ENCODE data around the gene GDPD5.

GDPD5 gene

DNA sequence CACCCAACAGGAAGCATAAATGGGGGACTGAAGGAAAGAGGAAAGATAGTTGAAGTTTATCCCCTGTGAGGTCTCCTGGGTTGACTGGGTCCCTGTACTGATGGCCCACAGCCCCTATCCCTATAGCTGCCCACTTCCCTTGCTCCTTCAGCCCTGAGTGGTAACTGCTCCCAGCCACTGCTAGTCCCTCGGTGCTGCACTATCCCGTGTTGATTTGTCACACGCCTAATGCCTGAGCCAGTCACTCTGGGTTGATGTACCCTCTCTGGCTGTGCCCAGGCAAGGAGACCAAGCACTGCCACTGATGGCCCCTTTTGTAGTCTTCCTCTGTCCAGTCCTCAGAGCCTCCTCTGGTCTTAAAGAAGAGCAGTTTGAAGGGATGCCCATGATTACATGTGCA, 9.6 kb downstream of the GDPD5 start:
- Histone ChIP-seq H3K9me3 (ENCODE audit: control insufficient read depth in 5 of 5, low read length in 5 of 5) (no peaks in the 10 kb centered on the region), H3K4me1 (ENCODE audit: control insufficient read depth in 5 of 5, insufficient read depth in 5 of 5, low read length in 5 of 5) (peaks cover 7 to 49% (median 46%) of the 10 kb centered on the region in 5 donors), H3K4me3 (ENCODE audit: low read depth in 1 of 5, low read length in 5 of 5) (no peak overlapping the region), H3K27ac (ENCODE audit: low read depth, low read length) (no peak overlapping the region), H3K36me3 (ENCODE audit: control insufficient read depth in 5 of 5, insufficient read depth in 5 of 5, low read length in 5 of 5) (peaks cover 0 to 12% (median 5%) of the 10 kb centered on the region in 5 donors), H3K27me3 (ENCODE audit: control insufficient read depth in 5 of 5, insufficient read depth in 4 of 5, low read length in 5 of 5) (no peaks in the 10 kb centered on the region), H3K9ac (ENCODE audit: low read length in 5 of 5) (no peak overlapping the region)

DNA sequence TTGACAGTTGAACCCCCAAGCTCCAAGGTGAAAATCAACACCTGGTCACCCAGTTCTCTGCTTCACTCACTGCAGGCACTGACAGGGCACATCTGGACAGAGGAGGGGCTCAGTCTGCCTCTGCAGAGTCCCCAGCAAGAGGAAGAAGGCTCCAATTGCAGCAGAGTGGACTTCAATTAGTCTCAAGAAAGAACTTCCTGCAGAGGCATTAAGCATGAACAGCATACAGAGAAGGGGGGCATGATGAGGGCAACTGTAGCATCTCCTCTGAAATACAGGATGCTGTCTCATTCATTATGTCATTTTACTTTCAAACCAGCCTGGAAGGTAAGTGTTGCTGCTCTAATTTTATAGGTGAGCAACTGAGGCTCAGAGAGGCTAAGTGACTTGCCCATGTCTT, 11.1 kb downstream of the GDPD5 start:
- peaks cover 6 to 48% (median 44%) of the 10 kb centered on the region in 5 donors for H3K4me1 ChIP-seq (ENCODE audit: control insufficient read depth in 5 of 5, insufficient read depth in 5 of 5, low read length in 5 of 5)
- H3K9ac ChIP-seq (ENCODE audit: low read length in 5 of 5): no peak overlapping the region
- H3K27ac ChIP-seq (ENCODE audit: low read depth, low read length): no peak overlapping the region
- peaks cover 0 to 12% (median 5%) of the 10 kb centered on the region in 5 donors for H3K36me3 ChIP-seq (ENCODE audit: control insufficient read depth in 5 of 5, insufficient read depth in 5 of 5, low read length in 5 of 5)
- no peaks in the 10 kb centered on the region for H3K9me3 ChIP-seq (ENCODE audit: control insufficient read depth in 5 of 5, low read length in 5 of 5)
- no peak overlapping the region for H3K4me3 ChIP-seq (ENCODE audit: low read depth in 1 of 5, low read length in 5 of 5)
- H3K27me3 ChIP-seq (ENCODE audit: control insufficient read depth in 5 of 5, insufficient read depth in 4 of 5, low read length in 5 of 5): no peaks in the 10 kb centered on the region

DNA sequence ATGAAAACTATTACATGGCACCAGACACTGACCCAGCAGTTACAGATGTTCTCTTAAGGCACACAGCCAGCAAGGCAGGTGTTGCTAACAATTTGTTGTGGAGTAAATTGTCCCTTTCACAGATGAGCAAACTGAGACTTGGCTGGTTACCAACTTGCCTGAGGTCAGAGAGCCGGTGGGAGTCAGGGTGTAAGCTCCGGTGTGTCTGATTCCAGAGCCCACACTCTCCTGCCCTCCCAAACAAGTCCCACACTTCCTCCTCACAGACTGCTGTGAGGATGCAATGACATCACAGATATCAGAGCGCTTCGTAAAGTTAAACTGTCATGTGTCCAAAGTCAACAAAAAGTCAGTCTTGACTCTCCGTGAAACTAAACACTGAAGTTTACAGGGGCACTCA, 12.5 kb downstream of the GDPD5 start:
- Histone ChIP-seq H3K4me1 (ENCODE audit: control insufficient read depth in 5 of 5, insufficient read depth in 5 of 5, low read length in 5 of 5) (peaks cover 6 to 57% (median 53%) of the 10 kb centered on the region in 5 donors), H3K27me3 (ENCODE audit: control insufficient read depth in 5 of 5, insufficient read depth in 4 of 5, low read length in 5 of 5) (no peaks in the 10 kb centered on the region), H3K9me3 (ENCODE audit: control insufficient read depth in 5 of 5, low read length in 5 of 5) (no peaks in the 10 kb centered on the region), H3K4me3 (ENCODE audit: low read depth in 1 of 5, low read length in 5 of 5) (no peak overlapping the region), H3K36me3 (ENCODE audit: control insufficient read depth in 5 of 5, insufficient read depth in 5 of 5, low read length in 5 of 5) (peaks cover 0 to 12% (median 5%) of the 10 kb centered on the region in 5 donors), H3K9ac (ENCODE audit: low read length in 5 of 5) (no peak overlapping the region), H3K27ac (ENCODE audit: low read depth, low read length) (no peak overlapping the region)

DNA sequence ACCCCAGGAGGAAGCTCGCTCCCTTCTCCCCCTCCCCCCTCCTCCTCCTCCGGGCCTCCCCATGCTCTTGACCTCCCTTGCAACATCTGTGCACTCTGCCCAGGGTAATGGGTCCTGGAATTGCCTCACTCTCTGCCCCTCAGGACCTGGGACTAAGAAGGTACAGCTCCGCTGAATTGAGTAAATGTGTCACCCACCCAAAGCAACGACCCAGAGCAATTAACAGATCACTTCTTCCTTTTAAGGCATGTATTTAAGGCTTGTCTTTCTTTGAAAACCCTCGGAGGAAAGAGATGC, 15.1 kb downstream of the GDPD5 start:
- H3K4me1 ChIP-seq (ENCODE audit: control insufficient read depth in 5 of 5, insufficient read depth in 5 of 5, low read length in 5 of 5): peaks cover 9 to 77% (median 77%) of the 10 kb centered on the region in 5 donors
- H3K9me3 ChIP-seq (ENCODE audit: control insufficient read depth in 5 of 5, low read length in 5 of 5): no peaks in the 10 kb centered on the region
- no peak overlapping the region for H3K4me3 ChIP-seq (ENCODE audit: low read depth in 1 of 5, low read length in 5 of 5)

DNA sequence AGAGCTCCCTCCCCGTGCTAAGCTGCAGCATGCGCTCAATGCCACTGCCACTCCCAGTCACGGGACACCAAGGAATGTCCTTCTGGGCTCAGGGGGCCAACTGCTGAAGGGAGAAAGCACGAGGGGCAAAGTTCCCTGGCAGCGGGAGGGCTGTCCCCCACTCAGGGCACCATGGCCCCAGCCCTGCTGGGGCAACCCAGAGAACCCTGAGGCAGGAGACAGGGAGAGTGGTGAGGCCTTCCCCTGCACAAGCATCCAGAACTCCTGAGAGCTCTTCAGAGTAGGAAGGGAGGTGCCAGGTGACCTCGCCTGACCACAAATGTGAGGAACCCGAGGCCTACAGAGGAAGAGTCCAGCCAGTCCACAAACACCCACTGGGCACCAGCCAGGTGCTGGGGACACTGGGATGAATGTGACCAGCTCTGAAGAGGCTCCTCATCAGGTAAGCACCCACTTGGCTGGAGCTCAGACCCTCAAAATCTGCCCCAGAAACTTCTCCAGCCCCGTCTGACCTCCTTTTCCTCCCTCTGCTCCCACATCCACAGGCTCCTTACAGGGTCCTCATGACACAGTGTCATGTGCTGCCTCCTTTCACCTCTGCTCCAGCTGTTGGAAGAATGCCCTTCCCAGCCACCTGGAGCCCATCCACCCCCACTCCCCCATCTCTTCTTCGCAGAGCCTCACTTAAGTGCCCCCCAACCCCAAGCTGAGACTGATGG, 15.6 kb downstream of the GDPD5 start:
- peaks cover 0 to 6% (median 0%) of the 10 kb centered on the region in 5 donors for H3K36me3 ChIP-seq (ENCODE audit: control insufficient read depth in 5 of 5, insufficient read depth in 5 of 5, low read length in 5 of 5)
- H3K4me1 ChIP-seq (ENCODE audit: control insufficient read depth in 5 of 5, insufficient read depth in 5 of 5, low read length in 5 of 5): peaks cover 9 to 79% (median 78%) of the 10 kb centered on the region in 5 donors
- H3K9ac ChIP-seq (ENCODE audit: low read length in 5 of 5): peak overlapping the region in 2 of 5 donors; percentile 21 to 33
- H3K27ac ChIP-seq (ENCODE audit: low read depth, low read length): peak overlapping the region; percentile 16
- H3K9me3 ChIP-seq (ENCODE audit: control insufficient read depth in 5 of 5, low read length in 5 of 5): no peaks in the 10 kb centered on the region
- no peak overlapping the region for H3K4me3 ChIP-seq (ENCODE audit: low read depth in 1 of 5, low read length in 5 of 5)
- H3K27me3 ChIP-seq (ENCODE audit: control insufficient read depth in 5 of 5, insufficient read depth in 4 of 5, low read length in 5 of 5): no peaks in the 10 kb centered on the region

More for the DNA sequence above, 15.1 kb downstream of the GDPD5 start:
- Histone ChIP-seq H3K27me3 (ENCODE audit: control insufficient read depth in 5 of 5, insufficient read depth in 4 of 5, low read length in 5 of 5) (no peaks in the 10 kb centered on the region), H3K27ac (ENCODE audit: low read depth, low read length) (no peak overlapping the region), H3K36me3 (ENCODE audit: control insufficient read depth in 5 of 5, insufficient read depth in 5 of 5, low read length in 5 of 5) (peaks cover 0 to 9% (median 0%) of the 10 kb centered on the region in 5 donors), H3K9ac (ENCODE audit: low read length in 5 of 5) (no peak overlapping the region)

DNA sequence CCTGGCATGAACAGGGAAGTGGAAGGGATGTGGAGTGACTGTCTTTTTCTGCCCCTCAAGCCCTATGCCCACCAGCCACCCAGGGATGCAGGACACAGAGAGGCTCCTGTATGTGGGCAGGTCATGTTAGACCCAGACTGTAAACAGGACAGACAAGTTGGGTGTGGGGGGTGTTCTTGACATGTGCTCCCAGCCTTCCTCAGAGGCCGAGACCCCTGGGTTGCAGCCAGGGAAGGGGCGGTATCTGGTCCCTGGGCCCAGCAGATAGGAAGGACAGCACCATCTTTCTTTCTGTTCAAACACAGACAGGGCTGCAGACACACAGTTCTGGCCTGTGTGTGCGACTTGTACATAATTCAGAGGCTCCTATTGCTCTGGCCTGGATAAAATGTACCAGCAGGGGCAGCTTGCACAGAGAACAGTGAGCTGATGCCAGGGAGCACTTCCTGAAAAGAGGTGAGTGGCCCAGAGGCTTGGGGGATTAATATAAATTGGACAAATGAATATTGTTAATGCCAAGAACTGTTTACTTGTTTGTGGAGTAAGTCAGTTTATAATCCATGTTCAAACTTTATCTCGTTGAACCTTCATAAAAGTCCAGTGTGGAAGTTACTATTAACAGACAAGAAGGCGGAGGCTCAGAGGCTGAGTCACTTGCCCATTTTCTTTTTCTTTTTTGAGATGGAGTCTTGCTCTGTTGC, 16.6 kb downstream of the GDPD5 start:
- H3K27me3 ChIP-seq (ENCODE audit: control insufficient read depth in 5 of 5, insufficient read depth in 4 of 5, low read length in 5 of 5): no peaks in the 10 kb centered on the region
- H3K4me1 ChIP-seq (ENCODE audit: control insufficient read depth in 5 of 5, insufficient read depth in 5 of 5, low read length in 5 of 5): peaks cover 9 to 85% (median 81%) of the 10 kb centered on the region in 5 donors
- peak overlapping the region; percentile 30 for H3K27ac ChIP-seq (ENCODE audit: low read depth, low read length)
- no peaks in the 10 kb centered on the region for H3K36me3 ChIP-seq (ENCODE audit: control insufficient read depth in 5 of 5, insufficient read depth in 5 of 5, low read length in 5 of 5)
- peak overlapping the region in 2 of 5 donors; percentile 17 to 21 for H3K9ac ChIP-seq (ENCODE audit: low read length in 5 of 5)
- no peaks in the 10 kb centered on the region for H3K9me3 ChIP-seq (ENCODE audit: control insufficient read depth in 5 of 5, low read length in 5 of 5)
- H3K4me3 ChIP-seq (ENCODE audit: low read depth in 1 of 5, low read length in 5 of 5): no peak overlapping the region

DNA sequence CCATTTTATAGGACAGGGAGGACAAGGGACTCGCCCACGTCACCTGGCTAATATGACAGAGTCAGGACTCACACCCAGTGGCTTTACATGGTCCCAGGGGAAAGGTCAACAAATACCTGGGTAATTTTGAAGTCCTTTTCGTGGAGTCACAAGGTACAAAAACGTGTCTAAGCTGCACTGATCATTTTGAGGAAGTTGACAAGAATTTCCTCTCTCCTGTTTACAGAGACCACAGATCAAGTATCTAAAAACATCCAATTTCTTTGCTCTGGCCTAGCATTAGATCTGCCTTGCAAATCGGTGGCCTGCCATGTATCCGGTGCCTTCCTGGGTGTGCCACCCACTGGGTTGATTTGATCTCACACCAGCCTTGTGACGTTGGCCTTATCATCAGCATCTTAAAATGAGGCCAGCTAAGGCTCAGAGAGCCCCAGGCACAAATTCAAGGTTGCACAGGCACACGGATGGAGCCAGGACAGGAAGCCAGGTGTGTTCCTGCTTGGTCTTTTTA, 17.6 kb downstream of the GDPD5 start:
- H3K27ac ChIP-seq (ENCODE audit: low read depth, low read length): peak overlapping the region; percentile 59
- no peaks in the 10 kb centered on the region for H3K36me3 ChIP-seq (ENCODE audit: control insufficient read depth in 5 of 5, insufficient read depth in 5 of 5, low read length in 5 of 5)
- H3K27me3 ChIP-seq (ENCODE audit: control insufficient read depth in 5 of 5, insufficient read depth in 4 of 5, low read length in 5 of 5): no peaks in the 10 kb centered on the region
- no peak overlapping the region for H3K4me3 ChIP-seq (ENCODE audit: low read depth in 1 of 5, low read length in 5 of 5)
- H3K4me1 ChIP-seq (ENCODE audit: control insufficient read depth in 5 of 5, insufficient read depth in 5 of 5, low read length in 5 of 5): peaks cover 9 to 91% (median 79%) of the 10 kb centered on the region in 5 donors
- no peak overlapping the region for H3K9ac ChIP-seq (ENCODE audit: low read length in 5 of 5)
- no peaks in the 10 kb centered on the region for H3K9me3 ChIP-seq (ENCODE audit: control insufficient read depth in 5 of 5, low read length in 5 of 5)

DNA sequence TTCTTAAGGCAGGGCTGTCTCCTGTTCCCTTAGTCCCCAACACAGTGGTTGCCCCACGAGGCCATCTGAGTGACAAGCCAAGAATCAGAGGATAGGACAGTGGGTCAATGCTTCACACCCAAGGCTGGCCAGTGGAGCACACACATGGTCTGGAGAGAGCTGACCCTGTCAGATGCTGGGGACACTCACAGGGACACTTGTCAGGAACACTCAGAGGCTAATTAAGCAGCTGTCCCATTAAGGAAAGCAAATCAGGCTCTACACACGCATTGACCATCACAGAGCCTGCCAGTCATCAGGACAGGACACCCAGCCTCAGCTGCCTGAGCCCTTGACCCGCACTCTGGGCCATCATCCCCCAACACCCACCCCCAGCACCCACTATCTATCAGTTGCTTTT, 18.2 kb downstream of the GDPD5 start:
- Histone ChIP-seq H3K9ac (ENCODE audit: low read length in 5 of 5) (peak overlapping the region in 1 of 5 donors; percentile 19), H3K27me3 (ENCODE audit: control insufficient read depth in 5 of 5, insufficient read depth in 4 of 5, low read length in 5 of 5) (no peaks in the 10 kb centered on the region), H3K36me3 (ENCODE audit: control insufficient read depth in 5 of 5, insufficient read depth in 5 of 5, low read length in 5 of 5) (no peaks in the 10 kb centered on the region), H3K27ac (ENCODE audit: low read depth, low read length) (peak overlapping the region; percentile 59), H3K9me3 (ENCODE audit: control insufficient read depth in 5 of 5, low read length in 5 of 5) (no peaks in the 10 kb centered on the region), H3K4me3 (ENCODE audit: low read depth in 1 of 5, low read length in 5 of 5) (no peak overlapping the region), H3K4me1 (ENCODE audit: control insufficient read depth in 5 of 5, insufficient read depth in 5 of 5, low read length in 5 of 5) (peaks cover 9 to 91% (median 79%) of the 10 kb centered on the region in 5 donors)

DNA sequence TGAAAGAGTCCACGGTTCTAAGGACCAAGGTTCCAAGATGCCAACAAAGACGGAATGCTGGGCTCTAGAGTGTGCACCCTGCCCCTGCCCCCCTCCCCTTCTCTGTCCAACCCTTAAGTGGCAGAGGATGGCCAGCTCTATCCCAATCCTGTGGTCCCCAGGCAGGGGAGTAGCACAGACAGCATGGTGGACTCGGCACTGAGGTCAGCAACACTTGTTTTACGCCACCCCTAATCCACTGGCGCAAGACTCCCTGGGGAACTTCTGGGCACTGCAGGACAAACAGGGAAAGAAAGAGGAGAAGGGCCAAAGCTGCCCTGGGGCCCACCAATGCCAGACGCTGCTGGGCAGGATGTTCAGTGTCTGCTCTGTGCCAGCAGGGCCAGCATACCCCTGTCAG, 18.9 kb downstream of the GDPD5 start:
- Histone ChIP-seq H3K4me1 (ENCODE audit: control insufficient read depth in 5 of 5, insufficient read depth in 5 of 5, low read length in 5 of 5) (peaks cover 9 to 84% (median 72%) of the 10 kb centered on the region in 5 donors), H3K9me3 (ENCODE audit: control insufficient read depth in 5 of 5, low read length in 5 of 5) (no peaks in the 10 kb centered on the region), H3K36me3 (ENCODE audit: control insufficient read depth in 5 of 5, insufficient read depth in 5 of 5, low read length in 5 of 5) (no peaks in the 10 kb centered on the region), H3K27ac (ENCODE audit: low read depth, low read length) (peak overlapping the region; percentile 59), H3K27me3 (ENCODE audit: control insufficient read depth in 5 of 5, insufficient read depth in 4 of 5, low read length in 5 of 5) (no peaks in the 10 kb centered on the region), H3K9ac (ENCODE audit: low read length in 5 of 5) (peak overlapping the region in 1 of 5 donors; percentile 19), H3K4me3 (ENCODE audit: low read depth in 1 of 5, low read length in 5 of 5) (peak overlapping the region in 3 of 5 donors; percentile 9 to 35 (median 13))
